GM12878 (cell line): Measurements from ENCODE around the gene RAP1B. TPM values are rescaled to one million over a fixed set of nuclear protein-coding genes. Genes with fewer than 3 reads are reported as not detected.
"Not testable (repeated sequence)": the region's sequence is repeated elsewhere in the genome, so short reads cannot be mapped to it uniquely, and the experiment has no call there.

ENCODE experiments used
- ATAC-seq: fragments of 200-7000 bp; cut with Tn5 transposase; 3 replicates; pipeline ENCODE4 v1.9.1; 2020; ENCODE audit warnings: mild to moderate bottlenecking, moderate library complexity
- BruUV-seq: library from RNA; stranded (reverse); fragments of 400-500 nt; replicated peaks from 2 replicates; lab custom pipeline; 2021; lab: Mats Ljungman, UMichigan
- CTCF ChIA-PET: fragments of 300-600 bp; sonication (Branson Sonifier 250); formaldehyde crosslinking; extraction: SDS; loops from one replicate; lab custom pipeline; 2021; ENCODE audit warnings: inconsistent platforms; lab: Yijun Ruan, JAX
- POLR2A ChIA-PET: fragments of 350-600 bp; formaldehyde crosslinking; extraction: SDS; loops from one replicate; lab custom pipeline; 2021; ENCODE audit warnings: inconsistent platforms; lab: Charles Lee
- RAD21 ChIA-PET: fragments of 300-600 bp; sonication (Branson Sonifier 250); formaldehyde crosslinking; loops from one replicate; lab custom pipeline; 2023; ENCODE audit warnings: antibody characterized with exemption; ENCODE audit not compliant: unreplicated experiment; lab: Charles Lee
- SMC1A ChIA-PET: fragments of 300-600 bp; sonication (Branson Sonifier 250); formaldehyde crosslinking; loops from one replicate; lab custom pipeline; 2023; ENCODE audit not compliant: unreplicated experiment, uncharacterized antibody; lab: Charles Lee
- DNase-seq: peaks from one replicate; pipeline ENCODE4 v3.0.0-alpha.2; 2011; ENCODE audit warnings: low read depth, low spot score
- FAIRE-seq: peaks from 3 replicates; lab custom pipeline; 2011; peaks lifted over from hg19 to GRCh38; lab: Jason Lieb, UNC
- H2AFZ ChIP-seq: 2 replicates; pipeline ENCODE4 v1.6.0; 2011; ENCODE audit warnings: low read depth, low read length, control low read depth; ENCODE audit not compliant: control insufficient read depth
- H3K27ac ChIP-seq: 2 replicates; pipeline ENCODE4 v1.5.1; 2011; ENCODE audit warnings: control low read depth; ENCODE audit not compliant: control insufficient read depth, insufficient read depth
- H3K27me3 ChIP-seq, 2 experiments: replicated peaks in 1 of 2; 2 replicates each; pipeline versions ENCODE4 v1.6.0 to v1.6.1; 2011; ENCODE audit warnings: low read length in 1 of 2; ENCODE audit not compliant: control insufficient read depth in 2 of 2, insufficient read depth in 2 of 2
- H3K36me3 ChIP-seq, 2 experiments: 2 replicates each; pipeline ENCODE4 v1.5.1; 2011; ENCODE audit warnings: low read length in 1 of 2; ENCODE audit not compliant: control insufficient read depth in 2 of 2, insufficient read depth in 2 of 2
- H3K4me1 ChIP-seq: 2 replicates; pipeline ENCODE4 v1.6.1; 2011; ENCODE audit warnings: mild to moderate bottlenecking, low read length, moderate library complexity, mixed read lengths; ENCODE audit not compliant: control insufficient read depth, insufficient read depth
- H3K4me2 ChIP-seq: 2 replicates; pipeline ENCODE4 v1.6.0; 2011; ENCODE audit warnings: control low read depth; ENCODE audit not compliant: control insufficient read depth, insufficient read depth
- H3K4me3 ChIP-seq: fragments of 200-600 bp; sonication (generic); 2 replicates; pipeline ENCODE4 v1.5.1; 2016
- H3K79me2 ChIP-seq: 2 replicates; pipeline ENCODE4 v1.6.0; 2011; ENCODE audit warnings: low read length; ENCODE audit not compliant: control insufficient read depth, insufficient read depth
- H3K9ac ChIP-seq: 2 replicates; pipeline ENCODE4 v1.8.0; 2011; ENCODE audit warnings: low read length, control low read depth, mixed read lengths; ENCODE audit not compliant: control insufficient read depth, insufficient read depth
- H3K9me3 ChIP-seq: replicated peaks from 3 replicates; pipeline ENCODE4 v1.5.1; 2011; ENCODE audit warnings: mild to moderate bottlenecking, low read length; ENCODE audit not compliant: control insufficient read depth, insufficient read depth
- H4K20me1 ChIP-seq: 2 replicates; pipeline ENCODE4 v1.6.0; 2011; ENCODE audit not compliant: control insufficient read depth, insufficient read depth
- GATAD2B ChIP-seq: fragments of 450-650 bp; conservative IDR thresholded peaks from 2 replicates; pipeline ENCODE4 v1.6.1; 2017; ENCODE audit warnings: low read depth, mild to moderate bottlenecking, moderate library complexity
- IRF4 ChIP-seq: IDR thresholded peaks from 2 replicates; pipeline ENCODE4 v1.6.1; 2011; ENCODE audit warnings: low read depth, low read length
- TCF3 ChIP-seq: IDR thresholded peaks from 2 replicates; pipeline ENCODE4 v1.6.1; 2012; ENCODE audit warnings: low read depth, mild to moderate bottlenecking, low read length, borderline replicate concordance; ENCODE audit not compliant: insufficient read depth
- WGBS: methylation state at CpG from one replicate; pipeline ENCODE4 v1.1.6; 2016; ENCODE audit warnings: low lambda C conversion rate; ENCODE audit not compliant: insufficient replicate concordance, insufficient coverage; ENCODE audit errors: missing lambda C conversion rate; 5-methylcytosine and 5-hydroxymethylcytosine counted together
- in situ Hi-C: fragments of 300-500 bp; cut with MboI; formaldehyde crosslinking; loops from 9 replicates; pipeline ENCODE4 v1.14.3; 2018; ENCODE audit warnings: mixed read lengths
- intact Hi-C: fragments of 100-400 bp; cut with micrococcal nuclease; formaldehyde crosslinking; loops from one replicate; pipeline ENCODE4 v1.14.2; 2022; ENCODE audit not compliant: unreplicated experiment
- polyA plus RNA-seq, 11 experiments: library from polyadenylated mRNA; depleted of rRNA in 4 of 11; unstranded in 6 of 11; stranded (reverse) in 5 of 11; fragments of >200 nt; fragmentation: Nextera tagmentation in 4 of 11; fragmentation: Illumina TruSeq in 1 of 11; extraction: Ambion mirVana in 4 of 11; extraction: Trizol in 1 of 11; gene quantifications; 1 replicate in 1 of 11; 2 replicates in 10 of 11; pipeline versions ENCODE4 v1.2.1 to v1.2.3, GENCODE V29; 2011 to 2016; ENCODE audit warnings: inconsistent platforms in 2 of 11, missing spikeins in 2 of 11, low read depth in 1 of 11
- total RNA-seq, 4 experiments: library from RNA; depleted of rRNA in 3 of 4; stranded (reverse); fragments of >200 nt in 3 of 4; fragmentation: Illumina TruSeq in 1 of 4; extraction: Trizol in 1 of 4; gene quantifications; 2 replicates each; pipeline versions ENCODE4 v1.2.1 to v1.2.3, GENCODE V29; 2013 to 2021

Gene RAP1B
- total and polyA plus RNA-seq, 10 of the 15 experiments (the other 5 are each of a cell fraction or from before 2014, with no cell fraction given): 88.9 to 219 (median 127) TPM

DNA sequence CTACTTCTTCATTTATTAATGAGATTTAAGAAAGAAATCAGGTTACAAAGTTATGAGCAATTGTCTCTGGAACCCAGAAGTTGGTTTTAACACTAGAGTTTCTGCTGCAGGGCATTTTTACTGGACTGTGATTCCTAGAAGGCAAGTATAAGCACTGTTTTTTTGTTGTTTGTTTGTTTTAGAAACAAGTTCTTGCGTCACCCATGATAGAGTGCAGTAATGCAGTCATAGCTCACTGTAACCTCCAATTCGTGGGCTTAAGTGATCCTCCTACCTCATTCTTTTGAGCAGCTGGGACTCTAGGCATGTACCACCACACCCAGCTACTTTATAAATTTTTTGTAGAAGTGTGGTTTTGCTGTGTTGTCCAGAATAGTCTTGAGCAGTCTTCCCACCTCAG lies 25.6 kb downstream of the RAP1B start:
- TF ChIP-seq IRF4 (no peak), GATAD2B (no peak), TCF3 (no peak)
- TF ChIP-seq, all 136 proteins: peak for 0
- H3K79me2 ChIP-seq: peaks cover 95% of the 10 kb centered on the region
- H3K4me1 ChIP-seq: peaks cover 43% of the 10 kb centered on the region
- H3K9ac ChIP-seq: no peak overlapping the region
- no peaks in the 10 kb centered on the region for H4K20me1 ChIP-seq
- intact Hi-C loops: no loop called here
- no peaks in the 10 kb centered on the region for H3K27me3 ChIP-seq
- no TSS peak for BruUV-seq
- ATAC-seq (no peak), DNase-seq (no peak), FAIRE-seq (peak; percentile 57)
- ChIA-PET RAD21 (interaction anchor here (1.1 to 1.5 kb wide), 2 partner anchors 19 to 271 kb away, joined by 3 to 4 read pairs; no protein-coding TSS in a partner anchor), SMC1A (interaction anchor here (0.6 to 1.2 kb wide), 10 partner anchors 9 to 280 kb away, joined by 3 read pairs; no protein-coding TSS in a partner anchor), POLR2A (interaction anchor here (1.4 to 1.5 kb wide), 2 partner anchors 15 to 153 kb away, joined by 3 to 4 read pairs; no protein-coding TSS in a partner anchor), CTCF (interaction anchor here (1.2 kb wide), 2 partner anchors 19 to 261 kb away, joined by 3 read pairs; no protein-coding TSS in a partner anchor)
- no peak overlapping the region for H3K4me2 ChIP-seq
- no peaks in the 10 kb centered on the region; a peak in 2 of 4 replicates for H3K36me3 ChIP-seq
- WGBS: 25% methylated on average over 2 of the region's 2 CpGs
- in situ Hi-C loops: no loop called here
- no peak overlapping the region; the same call in 1 of the 2 replicates for H3K27ac ChIP-seq
- H2AFZ ChIP-seq: no peak overlapping the region
- H3K4me3 ChIP-seq: no peak overlapping the region
- H3K9me3 ChIP-seq: no peaks in the 10 kb centered on the region

DNA sequence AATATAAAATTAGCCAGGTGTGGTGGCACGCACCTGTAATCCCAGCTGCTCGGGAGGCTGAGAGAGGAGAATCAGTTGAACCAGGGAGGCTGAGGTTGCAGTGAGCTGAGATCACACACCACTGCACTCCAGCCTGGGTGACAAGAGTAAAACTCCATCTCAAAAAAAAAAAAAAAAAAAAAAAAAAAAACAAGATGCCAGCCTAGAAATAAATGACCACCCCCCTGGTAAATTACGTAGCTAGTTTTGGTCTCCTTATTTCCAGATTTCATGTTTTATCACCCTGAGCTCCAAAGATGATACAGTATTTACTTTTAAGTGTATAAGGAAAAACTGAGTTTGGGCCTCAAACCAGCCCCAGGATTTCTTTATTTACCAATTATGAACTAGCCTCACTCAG lies 26.7 kb downstream of the RAP1B start:
- ATAC-seq, H3K36me3 ChIP-seq, DNase-seq, FAIRE-seq, H3K4me3 ChIP-seq, H3K9me3 ChIP-seq, H3K27me3 ChIP-seq, in situ Hi-C loops, H3K9ac ChIP-seq, H4K20me1 ChIP-seq, intact Hi-C loops, CTCF ChIA-PET, BruUV-seq, H3K27ac ChIP-seq, H2AFZ ChIP-seq, H3K4me2 ChIP-seq: not testable (repeated sequence)
- peaks cover 32% of the 10 kb centered on the region for H3K4me1 ChIP-seq
- ChIA-PET RAD21 (interaction anchor here (0.6 to 1.5 kb wide), 2 partner anchors 20 to 275 kb away, joined by 4 to 5 read pairs; no protein-coding TSS in a partner anchor), SMC1A (interaction anchor here (1.1 kb wide), 1 partner anchor 197 kb away, joined by 3 read pairs; no protein-coding TSS in a partner anchor), POLR2A (interaction anchor here (0.6 to 1.5 kb wide), 6 partner anchors 21 to 226 kb away, joined by 3 to 8 read pairs (median 4); no protein-coding TSS in a partner anchor)
- WGBS: 72% methylated on average over 3 of the region's 3 CpGs
- H3K79me2 ChIP-seq: peaks cover 95% of the 10 kb centered on the region
